A549 (cell line): ENCODE data around the gene APC2. TPM values are rescaled to one million over a fixed set of nuclear protein-coding genes. Genes with fewer than 3 reads are reported as not detected.

ENCODE experiments used
- ATAC-seq, 2 experiments: fragments of 200-7000 bp in 1 of 2; fragments of >200 bp in 1 of 2; cut with Nextera tagmentation in 1 of 2; cut with Tn5 transposase in 1 of 2; 3 replicates each; pipeline versions ENCODE4 v1.8.0 to v1.9.1; 2018 to 2020; ENCODE audit warnings: mild to moderate bottlenecking in 1 of 2, moderate library complexity in 1 of 2
- CTCF ChIA-PET: fragments of 300-600 bp; sonication (Branson Sonifier 250); formaldehyde crosslinking; extraction: SDS; loops from one replicate; lab custom pipeline; 2021; ENCODE audit warnings: antibody characterized with exemption, inconsistent platforms; lab: Yijun Ruan, JAX
- POLR2A ChIA-PET: fragments of 350-600 bp; formaldehyde crosslinking; extraction: SDS; loops from one replicate; lab custom pipeline; 2021; ENCODE audit warnings: antibody characterized with exemption, inconsistent platforms; lab: Yijun Ruan, JAX
- DNase-seq, 2 experiments: peaks; one replicate each; pipeline versions ENCODE4 v3.0.0 to v3.0.0-alpha.2; 2011 to 2016; ENCODE audit warnings: low read depth in 1 of 2, low spot score in 1 of 2
- FAIRE-seq: peaks from 2 replicates; lab custom pipeline; 2011; peaks lifted over from hg19 to GRCh38; lab: Jason Lieb, UNC
- H3K27ac ChIP-seq, 2 experiments: fragments of >200 bp; sonication (Bioruptor Twin); formaldehyde crosslinking; 3 replicates each; pipeline ENCODE4 v1.5.1; 2016 to 2017
- H3K4me1 ChIP-seq: fragments of >200 bp; sonication (Bioruptor Twin); formaldehyde crosslinking; 3 replicates; pipeline ENCODE4 v1.6.1; 2016
- H3K4me2 ChIP-seq: fragments of >200 bp; sonication (Bioruptor Twin); formaldehyde crosslinking; 3 replicates; pipeline ENCODE4 v1.6.1; 2016
- H3K4me3 ChIP-seq: fragments of >200 bp; sonication (Bioruptor Twin); formaldehyde crosslinking; 3 replicates; pipeline ENCODE4 v1.5.1; 2016
- H3K9me3 ChIP-seq: fragments of >200 bp; sonication (Bioruptor Twin); formaldehyde crosslinking; 3 replicates; pipeline ENCODE4 v1.6.1; 2016
- CEBPB ChIP-seq, 2 experiments: fragments of >200 bp in 1 of 2; sonication (Bioruptor Twin) in 1 of 2; formaldehyde crosslinking in 1 of 2; IDR thresholded peaks; 2 replicates each; pipeline ENCODE4 v1.6.1; 2012 to 2016
- FOSB ChIP-seq: fragments of 250-450 bp; sonication (Bioruptor Pico); IDR thresholded peaks from 2 replicates; pipeline ENCODE4 v1.5.0; 2020; ENCODE audit warnings: mild to moderate bottlenecking, moderate library complexity
- HOXB5 ChIP-seq: fragments of 250-450 bp; sonication (Bioruptor Pico); IDR thresholded peaks from 2 replicates; pipeline ENCODE4 v1.5.0; 2020; ENCODE audit warnings: mild to moderate bottlenecking, moderate library complexity
- MAZ ChIP-seq: fragments of 150-350 bp; IDR thresholded peaks from 2 replicates; pipeline ENCODE4 v1.6.1; 2014; ENCODE audit warnings: antibody characterized with exemption, low read depth, low read length, borderline replicate concordance
- PHF8 ChIP-seq: fragments of 200-600 bp; sonication (generic); IDR thresholded peaks from 2 replicates; pipeline ENCODE4 v1.6.1; 2016; ENCODE audit warnings: low read depth, mild to moderate bottlenecking, antibody characterized with exemption, moderate library complexity, borderline replicate concordance
- WGBS: methylation state at CpG from one replicate; pipeline ENCODE4 v1.1.6; 2017; ENCODE audit errors: missing lambda C conversion rate; 5-methylcytosine and 5-hydroxymethylcytosine counted together
- polyA plus RNA-seq, 4 experiments: library from polyadenylated mRNA; depleted of rRNA in 3 of 4; stranded (reverse); fragments of >200 nt; fragmentation: RNase III in 1 of 4; extraction: RNeasy Plus Mini Kit Qiagen cat#74134 plus additional on column Dnase treatment in 1 of 4; gene quantifications; 2 replicates in 3 of 4; 3 replicates in 1 of 4; pipeline ENCODE4 v1.2.3, GENCODE V29; 2011 to 2017
- TF ChIP-seq, protein P1 (sequence below): fragments of 200-600 bp; sonication (generic); IDR thresholded peaks from 2 replicates; pipeline ENCODE4 v1.6.1; 2016; ENCODE audit warnings: antibody characterized with exemption, mild to moderate bottlenecking, moderate library complexity
- TF ChIP-seq, protein P2 (sequence below): fragments of >200 bp; sonication (Bioruptor Twin); formaldehyde crosslinking; IDR thresholded peaks from 3 replicates; pipeline ENCODE4 v1.5.1; 2016
- TF ChIP-seq, protein P3 (sequence below): fragments of 250-450 bp; sonication (Bioruptor Pico); IDR thresholded peaks from 2 replicates; pipeline ENCODE4 v1.5.0; 2021; ENCODE audit warnings: mild to moderate bottlenecking, moderate library complexity, borderline replicate concordance
- TF ChIP-seq, protein P4 (sequence below): IDR thresholded peaks from 2 replicates; pipeline ENCODE4 v1.6.1; 2012
- TF ChIP-seq, protein P5 (sequence below): fragments of >200 bp; sonication (Bioruptor Twin); formaldehyde crosslinking; IDR thresholded peaks from 3 replicates; pipeline ENCODE4 v1.6.1; 2016

The APC2 gene
- polyA plus RNA-seq, 2 of the 4 experiments (the other 2 are of a cell fraction) = 0.36 to 1.6 TPM

DNA sequence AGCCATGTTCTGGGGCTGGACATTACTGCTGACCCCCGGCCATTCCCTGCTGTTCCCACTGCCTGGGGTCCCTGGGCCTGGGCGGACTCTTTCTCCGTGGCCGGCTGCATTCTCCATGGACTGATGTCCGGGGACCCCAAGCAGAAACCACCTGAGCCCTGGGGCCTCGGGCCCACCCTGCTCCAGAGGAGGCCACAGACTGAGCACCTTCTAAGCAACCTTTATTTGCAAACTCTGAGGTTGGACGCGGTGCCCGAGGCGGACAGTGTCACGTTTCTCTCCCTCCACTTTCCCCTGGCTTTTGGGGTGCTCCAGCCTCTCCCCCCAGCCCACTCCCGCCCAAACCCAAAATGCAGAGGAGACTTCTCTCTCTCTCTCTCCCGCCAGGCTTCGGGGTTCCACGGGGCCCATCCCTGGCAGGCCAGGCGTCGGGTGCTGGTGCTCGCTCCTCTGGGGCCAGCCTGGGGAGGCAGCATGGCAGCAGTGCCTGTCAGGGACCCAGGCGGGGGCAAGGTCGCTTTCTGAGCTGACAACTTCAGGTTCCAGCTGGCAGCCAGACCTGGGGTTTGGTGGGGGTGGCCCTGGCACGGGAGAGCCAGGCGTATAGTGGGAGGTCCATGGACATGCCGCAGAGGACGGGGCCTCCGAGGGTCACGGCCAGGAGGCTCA, 31.4 kb downstream of the APC2 start:
- 84% methylated on average over 9 of the region's 26 CpGs for WGBS
- Histone ChIP-seq H3K9me3 (no peaks in the 10 kb centered on the region), H3K4me1 (peaks cover 11% of the 10 kb centered on the region; the same call in 2 of the 3 replicates), H3K4me3 (no peak overlapping the region), H3K4me2 (no peak overlapping the region), H3K27ac (no peak overlapping the region)
- CTCF ChIA-PET = no interaction called here
- FAIRE-seq (no peak), ATAC-seq (no peak), DNase-seq (no peak)
- POLR2A ChIA-PET = no interaction called here
- TF ChIP-seq MAZ (no peak), CEBPB (IDR thresholded peaks at IDR 0.05) (no peak), PHF8 (no peak)
- TF ChIP-seq, protein P1, sequence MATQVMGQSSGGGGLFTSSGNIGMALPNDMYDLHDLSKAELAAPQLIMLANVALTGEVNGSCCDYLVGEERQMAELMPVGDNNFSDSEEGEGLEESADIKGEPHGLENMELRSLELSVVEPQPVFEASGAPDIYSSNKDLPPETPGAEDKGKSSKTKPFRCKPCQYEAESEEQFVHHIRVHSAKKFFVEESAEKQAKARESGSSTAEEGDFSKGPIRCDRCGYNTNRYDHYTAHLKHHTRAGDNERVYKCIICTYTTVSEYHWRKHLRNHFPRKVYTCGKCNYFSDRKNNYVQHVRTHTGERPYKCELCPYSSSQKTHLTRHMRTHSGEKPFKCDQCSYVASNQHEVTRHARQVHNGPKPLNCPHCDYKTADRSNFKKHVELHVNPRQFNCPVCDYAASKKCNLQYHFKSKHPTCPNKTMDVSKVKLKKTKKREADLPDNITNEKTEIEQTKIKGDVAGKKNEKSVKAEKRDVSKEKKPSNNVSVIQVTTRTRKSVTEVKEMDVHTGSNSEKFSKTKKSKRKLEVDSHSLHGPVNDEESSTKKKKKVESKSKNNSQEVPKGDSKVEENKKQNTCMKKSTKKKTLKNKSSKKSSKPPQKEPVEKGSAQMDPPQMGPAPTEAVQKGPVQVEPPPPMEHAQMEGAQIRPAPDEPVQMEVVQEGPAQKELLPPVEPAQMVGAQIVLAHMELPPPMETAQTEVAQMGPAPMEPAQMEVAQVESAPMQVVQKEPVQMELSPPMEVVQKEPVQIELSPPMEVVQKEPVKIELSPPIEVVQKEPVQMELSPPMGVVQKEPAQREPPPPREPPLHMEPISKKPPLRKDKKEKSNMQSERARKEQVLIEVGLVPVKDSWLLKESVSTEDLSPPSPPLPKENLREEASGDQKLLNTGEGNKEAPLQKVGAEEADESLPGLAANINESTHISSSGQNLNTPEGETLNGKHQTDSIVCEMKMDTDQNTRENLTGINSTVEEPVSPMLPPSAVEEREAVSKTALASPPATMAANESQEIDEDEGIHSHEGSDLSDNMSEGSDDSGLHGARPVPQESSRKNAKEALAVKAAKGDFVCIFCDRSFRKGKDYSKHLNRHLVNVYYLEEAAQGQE = no peak
- TF ChIP-seq, protein P2, sequence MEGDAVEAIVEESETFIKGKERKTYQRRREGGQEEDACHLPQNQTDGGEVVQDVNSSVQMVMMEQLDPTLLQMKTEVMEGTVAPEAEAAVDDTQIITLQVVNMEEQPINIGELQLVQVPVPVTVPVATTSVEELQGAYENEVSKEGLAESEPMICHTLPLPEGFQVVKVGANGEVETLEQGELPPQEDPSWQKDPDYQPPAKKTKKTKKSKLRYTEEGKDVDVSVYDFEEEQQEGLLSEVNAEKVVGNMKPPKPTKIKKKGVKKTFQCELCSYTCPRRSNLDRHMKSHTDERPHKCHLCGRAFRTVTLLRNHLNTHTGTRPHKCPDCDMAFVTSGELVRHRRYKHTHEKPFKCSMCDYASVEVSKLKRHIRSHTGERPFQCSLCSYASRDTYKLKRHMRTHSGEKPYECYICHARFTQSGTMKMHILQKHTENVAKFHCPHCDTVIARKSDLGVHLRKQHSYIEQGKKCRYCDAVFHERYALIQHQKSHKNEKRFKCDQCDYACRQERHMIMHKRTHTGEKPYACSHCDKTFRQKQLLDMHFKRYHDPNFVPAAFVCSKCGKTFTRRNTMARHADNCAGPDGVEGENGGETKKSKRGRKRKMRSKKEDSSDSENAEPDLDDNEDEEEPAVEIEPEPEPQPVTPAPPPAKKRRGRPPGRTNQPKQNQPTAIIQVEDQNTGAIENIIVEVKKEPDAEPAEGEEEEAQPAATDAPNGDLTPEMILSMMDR = no peak
- TF ChIP-seq, protein P3, sequence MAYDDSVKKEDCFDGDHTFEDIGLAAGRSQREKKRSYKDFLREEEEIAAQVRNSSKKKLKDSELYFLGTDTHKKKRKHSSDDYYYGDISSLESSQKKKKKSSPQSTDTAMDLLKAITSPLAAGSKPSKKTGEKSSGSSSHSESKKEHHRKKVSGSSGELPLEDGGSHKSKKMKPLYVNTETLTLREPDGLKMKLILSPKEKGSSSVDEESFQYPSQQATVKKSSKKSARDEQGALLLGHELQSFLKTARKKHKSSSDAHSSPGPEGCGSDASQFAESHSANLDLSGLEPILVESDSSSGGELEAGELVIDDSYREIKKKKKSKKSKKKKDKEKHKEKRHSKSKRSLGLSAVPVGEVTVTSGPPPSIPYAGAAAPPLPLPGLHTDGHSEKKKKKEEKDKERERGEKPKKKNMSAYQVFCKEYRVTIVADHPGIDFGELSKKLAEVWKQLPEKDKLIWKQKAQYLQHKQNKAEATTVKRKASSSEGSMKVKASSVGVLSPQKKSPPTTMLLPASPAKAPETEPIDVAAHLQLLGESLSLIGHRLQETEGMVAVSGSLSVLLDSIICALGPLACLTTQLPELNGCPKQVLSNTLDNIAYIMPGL (CRISPR knock-in tag) = no peak
- TF ChIP-seq, protein P4, sequence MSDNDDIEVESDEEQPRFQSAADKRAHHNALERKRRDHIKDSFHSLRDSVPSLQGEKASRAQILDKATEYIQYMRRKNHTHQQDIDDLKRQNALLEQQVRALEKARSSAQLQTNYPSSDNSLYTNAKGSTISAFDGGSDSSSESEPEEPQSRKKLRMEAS = no peak
- TF ChIP-seq, protein P5, sequence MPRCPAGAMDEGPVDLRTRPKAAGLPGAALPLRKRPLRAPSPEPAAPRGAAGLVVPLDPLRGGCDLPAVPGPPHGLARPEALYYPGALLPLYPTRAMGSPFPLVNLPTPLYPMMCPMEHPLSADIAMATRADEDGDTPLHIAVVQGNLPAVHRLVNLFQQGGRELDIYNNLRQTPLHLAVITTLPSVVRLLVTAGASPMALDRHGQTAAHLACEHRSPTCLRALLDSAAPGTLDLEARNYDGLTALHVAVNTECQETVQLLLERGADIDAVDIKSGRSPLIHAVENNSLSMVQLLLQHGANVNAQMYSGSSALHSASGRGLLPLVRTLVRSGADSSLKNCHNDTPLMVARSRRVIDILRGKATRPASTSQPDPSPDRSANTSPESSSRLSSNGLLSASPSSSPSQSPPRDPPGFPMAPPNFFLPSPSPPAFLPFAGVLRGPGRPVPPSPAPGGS = no peak

DNA sequence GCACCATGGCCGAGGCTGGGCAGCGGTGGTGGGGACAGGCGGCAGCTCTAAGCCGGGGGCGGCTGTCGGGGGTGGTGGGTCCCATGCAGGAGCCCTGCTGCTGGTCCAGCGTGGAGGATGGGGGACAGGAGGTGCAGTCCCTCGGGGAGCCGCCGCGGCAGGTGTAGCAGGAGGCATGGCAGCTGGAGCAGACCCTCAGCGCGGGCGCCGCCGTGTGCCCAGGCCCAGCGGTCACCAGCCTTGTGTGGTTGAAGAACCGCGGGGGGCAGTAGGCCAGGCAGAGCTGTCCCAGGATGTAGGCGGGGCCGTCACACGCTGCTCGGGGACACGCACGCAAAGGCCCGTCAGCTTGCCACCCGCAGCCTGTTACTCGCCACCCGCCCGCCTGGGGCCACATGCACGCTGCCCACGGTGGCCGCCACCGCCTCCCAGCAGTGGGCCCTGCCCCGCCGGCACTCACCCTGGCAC, 32.0 kb downstream of the APC2 start:
- 98% methylated on average over 20 of the region's 36 CpGs for WGBS
- CTCF ChIA-PET = no interaction called here
- no peak overlapping the region for H3K4me3 ChIP-seq
- FAIRE-seq (no peak), DNase-seq (no peak), ATAC-seq (no peak)
- no peak overlapping the region for H3K27ac ChIP-seq
- H3K9me3 ChIP-seq = no peaks in the 10 kb centered on the region
- H3K4me1 ChIP-seq = peaks cover 11% of the 10 kb centered on the region; the same call in 2 of the 3 replicates
- H3K4me2 ChIP-seq = no peak overlapping the region
- POLR2A ChIA-PET = no interaction called here
- TF ChIP-seq HOXB5 (CRISPR knock-in tag) = no peak
- TF ChIP-seq FOSB (CRISPR knock-in tag) = no peak
